ENCODE measurements around the gene PROX2. TPM values are rescaled to one million over a fixed set of nuclear protein-coding genes. Genes with fewer than 3 reads are reported as not detected.

The PROX2 gene
- total RNA-seq, 1 experiment from 2014 or later, result not detected

DNA sequence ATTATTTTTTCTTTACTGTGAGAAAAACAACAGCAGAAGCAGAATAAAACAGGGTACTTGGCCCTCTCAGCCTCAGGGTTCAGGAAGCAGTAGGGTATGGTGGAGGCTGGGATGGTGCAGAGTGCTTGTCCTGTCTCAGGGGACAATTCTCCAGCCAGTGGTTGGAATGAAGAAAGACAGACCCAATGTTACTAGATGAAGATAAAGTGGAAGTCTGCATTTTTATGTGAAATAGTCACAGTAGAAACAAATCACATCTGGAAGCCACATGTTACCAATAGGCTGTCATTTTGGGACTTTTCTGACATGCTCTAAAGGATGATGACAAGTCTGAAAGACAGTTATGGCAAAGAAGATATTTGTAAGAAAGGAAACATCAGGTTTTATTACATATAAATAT, 32.3 kb downstream of the PROX2 start:
- TF ChIP-seq, protein P1, sequence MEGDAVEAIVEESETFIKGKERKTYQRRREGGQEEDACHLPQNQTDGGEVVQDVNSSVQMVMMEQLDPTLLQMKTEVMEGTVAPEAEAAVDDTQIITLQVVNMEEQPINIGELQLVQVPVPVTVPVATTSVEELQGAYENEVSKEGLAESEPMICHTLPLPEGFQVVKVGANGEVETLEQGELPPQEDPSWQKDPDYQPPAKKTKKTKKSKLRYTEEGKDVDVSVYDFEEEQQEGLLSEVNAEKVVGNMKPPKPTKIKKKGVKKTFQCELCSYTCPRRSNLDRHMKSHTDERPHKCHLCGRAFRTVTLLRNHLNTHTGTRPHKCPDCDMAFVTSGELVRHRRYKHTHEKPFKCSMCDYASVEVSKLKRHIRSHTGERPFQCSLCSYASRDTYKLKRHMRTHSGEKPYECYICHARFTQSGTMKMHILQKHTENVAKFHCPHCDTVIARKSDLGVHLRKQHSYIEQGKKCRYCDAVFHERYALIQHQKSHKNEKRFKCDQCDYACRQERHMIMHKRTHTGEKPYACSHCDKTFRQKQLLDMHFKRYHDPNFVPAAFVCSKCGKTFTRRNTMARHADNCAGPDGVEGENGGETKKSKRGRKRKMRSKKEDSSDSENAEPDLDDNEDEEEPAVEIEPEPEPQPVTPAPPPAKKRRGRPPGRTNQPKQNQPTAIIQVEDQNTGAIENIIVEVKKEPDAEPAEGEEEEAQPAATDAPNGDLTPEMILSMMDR (IDR thresholded peaks at IDR 0.05; ENCODE audit: unreplicated experiment), result no peak
- Mint-ChIP-seq H3K4me1 (ENCODE audit: low read depth, unreplicated experiment) (no peaks in the 10 kb centered on the region), H3K36me3 (ENCODE audit: insufficient read depth, unreplicated experiment) (no peaks in the 10 kb centered on the region), H3K27me3 (ENCODE audit: unreplicated experiment) (no peaks in the 10 kb centered on the region), H3K4me3 (ENCODE audit: low read depth, unreplicated experiment) (no peak overlapping the region), H3K27ac (ENCODE audit: unreplicated experiment) (no peak overlapping the region), H3K9me3 (ENCODE audit: low read depth, unreplicated experiment) (no peaks in the 10 kb centered on the region)
- no peak for DNase-seq
- CTCF ChIA-PET, result no interaction called here
- BruUV-seq (replicated peaks), result no TSS peak
- intact Hi-C loops (cut with micrococcal nuclease; ENCODE audit: unreplicated experiment), result no loop called here

- BruUV-seq (replicated peaks), result no TSS peak
- no peak overlapping the region for H3K27ac Mint-ChIP-seq (ENCODE audit: unreplicated experiment)
- TF ChIP-seq, protein P1 (IDR thresholded peaks at IDR 0.05; ENCODE audit: unreplicated experiment), result no peak
- CTCF ChIA-PET, result no interaction called here
- H3K4me3 Mint-ChIP-seq (ENCODE audit: low read depth, unreplicated experiment), result no peak overlapping the region
- no peaks in the 10 kb centered on the region for H3K36me3 Mint-ChIP-seq (ENCODE audit: insufficient read depth, unreplicated experiment)
- no peak for DNase-seq
- intact Hi-C loops (cut with micrococcal nuclease; ENCODE audit: unreplicated experiment), result no loop called here
- no peaks in the 10 kb centered on the region for H3K9me3 Mint-ChIP-seq (ENCODE audit: low read depth, unreplicated experiment)
- no peaks in the 10 kb centered on the region for H3K4me1 Mint-ChIP-seq (ENCODE audit: low read depth, unreplicated experiment)
- H3K27me3 Mint-ChIP-seq (ENCODE audit: unreplicated experiment), result no peaks in the 10 kb centered on the region
Measured at GRCh38 chr14:74841230-74842207, 34.4 kb downstream of the PROX2 start.

DNA sequence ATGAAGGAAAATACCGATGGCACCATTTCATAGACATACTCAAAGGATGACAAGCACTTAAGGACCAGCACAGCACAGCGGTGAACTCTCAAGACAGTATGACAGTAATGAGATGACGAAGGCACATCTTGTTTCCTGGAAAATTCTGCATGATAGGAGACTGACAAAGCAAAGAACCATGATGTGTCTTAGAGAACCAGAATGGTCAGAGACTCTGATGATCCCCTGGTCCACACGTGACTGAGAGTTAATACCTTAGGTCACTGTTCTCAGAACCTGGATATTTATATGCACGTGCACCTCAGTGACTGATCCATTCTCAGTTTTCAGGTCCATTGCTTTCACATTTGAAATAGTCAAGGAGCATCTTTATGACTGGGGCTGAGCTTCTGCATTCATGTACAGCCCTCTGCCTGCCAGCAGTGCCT, 35.3 kb downstream of the PROX2 start:
- H3K27me3 Mint-ChIP-seq (ENCODE audit: unreplicated experiment), result no peaks in the 10 kb centered on the region
- H3K27ac Mint-ChIP-seq (ENCODE audit: unreplicated experiment), result no peak overlapping the region
- CTCF ChIA-PET, result no interaction called here
- TF ChIP-seq, protein P1 (IDR thresholded peaks at IDR 0.05; ENCODE audit: unreplicated experiment), result no peak
- DNase-seq, result no peak
- BruUV-seq (replicated peaks), result no TSS peak
- H3K4me3 Mint-ChIP-seq (ENCODE audit: low read depth, unreplicated experiment), result no peak overlapping the region
- H3K9me3 Mint-ChIP-seq (ENCODE audit: low read depth, unreplicated experiment), result no peaks in the 10 kb centered on the region
- H3K36me3 Mint-ChIP-seq (ENCODE audit: insufficient read depth, unreplicated experiment), result no peaks in the 10 kb centered on the region
- H3K4me1 Mint-ChIP-seq (ENCODE audit: low read depth, unreplicated experiment), result no peaks in the 10 kb centered on the region
- intact Hi-C loops (cut with micrococcal nuclease; ENCODE audit: unreplicated experiment), result no loop called here

- H3K27ac Mint-ChIP-seq (ENCODE audit: unreplicated experiment), result no peak overlapping the region
- H3K27me3 Mint-ChIP-seq (ENCODE audit: unreplicated experiment), result no peaks in the 10 kb centered on the region
- no peaks in the 10 kb centered on the region for H3K9me3 Mint-ChIP-seq (ENCODE audit: low read depth, unreplicated experiment)
- CTCF ChIA-PET, result no interaction called here
- intact Hi-C loops (cut with micrococcal nuclease; ENCODE audit: unreplicated experiment), result no loop called here
- H3K36me3 Mint-ChIP-seq (ENCODE audit: insufficient read depth, unreplicated experiment), result no peaks in the 10 kb centered on the region
- no peak for DNase-seq
- TF ChIP-seq, protein P1 (IDR thresholded peaks at IDR 0.05; ENCODE audit: unreplicated experiment), result no peak
- H3K4me1 Mint-ChIP-seq (ENCODE audit: low read depth, unreplicated experiment), result no peaks in the 10 kb centered on the region
- H3K4me3 Mint-ChIP-seq (ENCODE audit: low read depth, unreplicated experiment), result no peak overlapping the region
- BruUV-seq (replicated peaks), result no TSS peak
Measured at GRCh38 chr14:74838166-74838565, 37.8 kb downstream of the PROX2 start.

Data from Calu3 (cell line).